Left forelimb (tissue), 1 donor: ENCODE measurements around the gene EGFR.

ENCODE experiments used
- DNase-seq: peaks from one replicate; pipeline ENCODE4 v3.0.0-alpha.2; 2018; ENCODE audit warnings: low spot score

Gene EGFR

DNA sequence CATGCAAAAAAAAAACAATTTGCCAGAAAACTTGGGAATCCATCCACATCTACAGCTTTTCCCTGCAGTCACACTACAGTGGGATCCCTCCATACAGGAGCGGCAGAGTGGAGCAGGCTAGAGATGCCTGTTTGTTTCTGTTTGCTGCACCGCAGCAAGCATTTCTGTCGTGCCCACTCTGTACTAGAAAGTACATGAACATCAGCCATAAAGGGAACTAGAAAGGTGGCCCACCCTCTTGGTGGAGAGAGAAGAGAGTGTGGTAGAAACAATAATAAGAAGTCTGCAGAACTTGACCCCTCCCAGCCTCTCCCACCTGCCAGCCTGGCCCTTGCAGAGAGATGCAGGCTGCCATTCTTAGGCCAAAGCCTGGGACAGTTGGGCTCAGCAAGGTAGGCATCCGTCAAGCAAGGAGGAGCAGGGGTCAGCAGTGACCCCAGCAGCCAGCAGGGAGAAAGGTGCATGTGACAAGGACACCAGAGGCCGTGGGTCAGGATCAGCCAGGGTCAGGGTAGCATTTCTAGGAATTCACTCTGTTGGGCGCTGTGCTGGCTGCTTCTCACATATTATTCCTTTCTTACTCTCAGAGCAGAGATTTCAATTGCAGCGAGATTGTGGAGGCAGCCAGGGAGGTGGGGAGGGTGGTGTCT is 171.8 kb downstream of the EGFR start:
- DNase-seq, result peak; percentile 51

DNA sequence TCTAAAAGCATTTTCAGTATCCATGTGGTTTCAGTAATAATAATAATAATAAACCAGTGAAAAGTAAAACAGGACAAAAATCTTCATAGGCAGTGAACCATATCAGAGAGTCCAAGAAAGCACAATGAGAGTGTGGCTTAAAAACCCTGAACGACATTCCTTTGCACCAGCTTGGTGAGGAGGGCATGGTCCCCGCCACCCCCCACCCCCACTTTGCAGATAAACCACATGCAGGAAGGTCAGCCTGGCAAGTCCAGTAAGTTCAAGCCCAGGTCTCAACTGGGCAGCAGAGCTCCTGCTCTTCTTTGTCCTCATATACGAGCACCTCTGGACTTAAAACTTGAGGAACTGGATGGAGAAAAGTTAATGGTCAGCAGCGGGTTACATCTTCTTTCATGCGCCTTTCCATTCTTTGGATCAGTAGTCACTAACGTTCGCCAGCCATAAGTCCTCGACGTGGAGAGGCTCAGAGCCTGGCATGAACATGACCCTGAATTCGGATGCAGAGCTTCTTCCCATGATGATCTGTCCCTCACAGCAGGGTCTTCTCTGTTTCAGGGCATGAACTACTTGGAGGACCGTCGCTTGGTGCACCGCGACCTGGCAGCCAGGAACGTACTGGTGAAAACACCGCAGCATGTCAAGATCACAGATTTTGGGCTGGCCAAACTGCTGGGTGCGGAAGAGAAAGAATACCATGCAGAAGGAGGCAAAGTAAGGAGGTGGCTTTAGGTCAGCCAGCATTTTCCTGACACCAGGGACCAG is 172.5 kb downstream of the EGFR start:
- peak; percentile 52 for DNase-seq

DNA sequence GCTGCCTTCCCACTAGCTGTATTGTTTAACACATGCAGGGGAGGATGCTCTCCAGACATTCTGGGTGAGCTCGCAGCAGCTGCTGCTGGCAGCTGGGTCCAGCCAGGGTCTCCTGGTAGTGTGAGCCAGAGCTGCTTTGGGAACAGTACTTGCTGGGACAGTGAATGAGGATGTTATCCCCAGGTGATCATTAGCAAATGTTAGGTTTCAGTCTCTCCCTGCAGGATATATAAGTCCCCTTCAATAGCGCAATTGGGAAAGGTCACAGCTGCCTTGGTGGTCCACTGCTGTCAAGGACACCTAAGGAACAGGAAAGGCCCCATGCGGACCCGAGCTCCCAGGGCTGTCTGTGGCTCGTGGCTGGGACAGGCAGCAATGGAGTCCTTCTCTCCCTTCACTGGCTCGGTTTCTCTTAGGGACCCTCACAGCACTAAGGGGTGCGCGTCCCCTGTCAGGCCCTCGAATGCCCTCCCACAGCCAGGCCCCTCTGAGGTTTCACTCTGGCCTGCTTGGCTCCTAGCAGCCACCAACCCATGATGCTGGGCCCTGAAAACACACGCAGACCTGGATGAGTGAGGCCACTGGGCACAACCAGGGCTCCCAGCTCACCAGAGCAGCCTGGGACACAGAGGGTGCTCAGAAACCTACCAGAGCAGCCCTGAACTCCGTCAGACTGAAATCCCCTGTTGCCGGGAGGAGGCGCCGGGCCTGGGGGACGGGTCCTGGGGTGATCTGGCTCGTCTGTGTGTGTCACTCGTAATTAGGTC is 173.3 kb downstream of the EGFR start:
- DNase-seq, result peak; percentile 60

DNA sequence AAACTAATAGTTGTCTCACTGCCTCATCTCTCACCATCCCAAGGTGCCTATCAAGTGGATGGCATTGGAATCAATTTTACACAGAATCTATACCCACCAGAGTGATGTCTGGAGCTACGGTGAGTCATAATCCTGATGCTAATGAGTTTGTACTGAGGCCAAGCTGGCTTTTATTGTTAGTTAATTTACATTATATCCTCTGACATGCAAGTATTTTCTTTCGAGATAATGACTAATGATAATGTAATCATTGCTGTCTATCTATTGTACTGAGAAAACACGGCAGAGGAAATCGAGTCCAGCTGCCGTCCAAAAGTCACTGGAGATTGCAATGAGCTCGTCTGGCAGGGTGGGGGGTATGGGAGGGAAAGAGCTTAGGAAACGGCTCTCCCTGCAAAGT is 173.9 kb downstream of the EGFR start:
- DNase-seq, result no peak

DNA sequence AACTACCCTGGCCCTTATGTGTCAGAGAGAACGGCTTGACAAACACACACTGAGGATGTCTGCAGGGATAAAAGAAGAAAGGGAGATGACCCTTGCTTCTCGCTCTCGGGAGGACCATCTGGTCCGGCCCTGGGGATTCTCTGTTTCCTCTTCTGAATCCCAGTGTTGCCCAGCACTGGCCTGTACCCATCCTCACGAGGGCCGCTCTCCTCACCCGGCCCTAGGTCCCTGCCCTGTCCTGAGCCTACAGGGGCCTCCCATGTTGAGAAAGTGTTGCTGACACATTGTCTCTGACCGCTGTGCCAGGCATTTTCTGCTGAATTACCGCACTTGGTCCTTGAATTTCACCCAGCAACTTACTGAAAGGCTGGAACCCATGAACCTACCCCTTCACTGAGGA is 174.4 kb downstream of the EGFR start:
- peak; percentile 33 for DNase-seq

DNA sequence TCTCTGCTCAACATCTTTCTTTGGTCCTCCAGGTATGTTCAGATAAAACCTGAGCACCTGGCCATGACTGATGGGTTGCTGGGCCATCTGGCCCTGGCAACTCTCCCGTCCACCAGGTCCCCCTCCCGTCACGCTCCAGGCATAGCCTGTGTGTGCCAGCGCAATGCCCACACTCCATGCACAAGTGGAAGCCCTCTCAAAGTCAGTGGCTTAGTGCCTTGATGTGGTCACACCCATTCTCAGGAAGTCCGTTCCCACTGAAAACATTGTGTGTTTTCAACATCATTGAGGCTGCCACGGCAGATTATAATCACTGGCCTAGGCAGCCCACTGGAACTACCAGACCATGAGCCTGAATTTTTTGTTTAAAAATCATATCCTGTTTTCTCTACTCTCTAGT is 175.7 kb downstream of the EGFR start:
- DNase-seq, result peak; percentile 54

DNA sequence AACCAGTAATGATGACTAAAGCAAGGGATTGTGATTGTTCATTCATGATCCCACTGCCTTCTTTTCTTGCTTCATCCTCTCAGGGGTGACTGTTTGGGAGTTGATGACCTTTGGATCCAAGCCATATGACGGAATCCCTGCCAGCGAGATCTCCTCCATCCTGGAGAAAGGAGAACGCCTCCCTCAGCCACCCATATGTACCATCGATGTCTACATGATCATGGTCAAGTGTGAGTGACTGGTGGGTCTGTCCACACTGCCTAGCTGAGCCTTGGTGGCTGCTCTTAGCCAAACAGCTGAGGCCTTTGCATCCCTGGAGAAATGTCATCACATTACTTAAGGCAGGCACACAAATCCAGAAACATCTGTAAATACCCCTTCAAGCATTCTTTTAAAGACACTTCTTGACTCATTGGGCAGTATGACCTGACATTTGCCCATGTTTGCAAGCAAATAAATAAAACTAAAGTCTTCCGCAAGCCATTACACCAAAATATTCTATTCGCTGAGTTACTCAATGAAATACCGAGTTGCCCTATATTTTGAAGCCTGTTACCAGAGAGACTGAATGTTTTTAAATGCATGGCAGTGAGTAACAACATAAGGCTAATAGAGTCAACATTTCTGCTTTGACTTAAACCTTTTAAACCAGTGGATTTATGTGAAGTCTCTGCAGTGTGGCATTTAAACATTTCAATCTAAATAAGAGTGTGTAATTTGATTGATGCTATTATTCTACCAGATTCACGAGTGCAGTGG is 180.0 kb downstream of the EGFR start:
- DNase-seq, result no peak

DNA sequence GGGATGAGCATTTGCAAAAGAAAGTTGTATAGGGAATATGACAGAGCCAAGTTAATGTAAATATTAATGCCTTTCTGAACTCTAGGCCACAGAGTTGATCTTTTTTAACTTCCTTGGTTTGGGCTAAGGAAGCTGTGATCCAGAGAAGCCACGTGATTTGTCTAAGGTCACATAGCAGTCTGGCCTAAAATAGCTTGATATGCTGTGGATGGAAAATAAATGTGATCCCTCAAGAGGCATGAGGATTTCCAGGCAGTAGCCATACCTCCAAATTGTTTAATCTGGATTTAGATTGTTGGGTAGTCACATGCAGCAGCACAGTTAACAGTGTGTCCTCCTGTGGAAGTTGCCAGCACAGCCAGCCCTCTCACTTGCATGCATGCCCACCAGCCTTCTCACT is 180.6 kb downstream of the EGFR start:
- no peak for DNase-seq

DNA sequence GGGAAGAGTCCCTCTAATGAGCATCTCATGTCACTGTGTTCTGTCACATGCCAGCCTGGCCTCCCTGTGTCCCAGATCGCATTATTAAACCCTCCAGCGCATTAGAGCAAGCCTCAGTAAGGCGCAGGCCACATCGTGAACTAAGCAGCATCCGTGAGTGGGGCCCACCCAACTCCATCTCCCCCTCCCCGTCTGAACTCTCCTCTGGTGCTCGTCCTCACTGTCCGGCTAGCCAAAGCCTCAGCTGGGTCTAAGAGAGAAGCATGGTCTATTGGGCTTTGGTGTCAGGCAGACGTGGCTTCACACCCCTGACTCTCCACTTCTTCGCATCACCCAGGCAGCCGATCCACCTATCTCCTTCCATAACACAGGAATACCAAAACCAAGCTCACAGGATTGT is 181.6 kb downstream of the EGFR start:
- DNase-seq, result no peak

DNA sequence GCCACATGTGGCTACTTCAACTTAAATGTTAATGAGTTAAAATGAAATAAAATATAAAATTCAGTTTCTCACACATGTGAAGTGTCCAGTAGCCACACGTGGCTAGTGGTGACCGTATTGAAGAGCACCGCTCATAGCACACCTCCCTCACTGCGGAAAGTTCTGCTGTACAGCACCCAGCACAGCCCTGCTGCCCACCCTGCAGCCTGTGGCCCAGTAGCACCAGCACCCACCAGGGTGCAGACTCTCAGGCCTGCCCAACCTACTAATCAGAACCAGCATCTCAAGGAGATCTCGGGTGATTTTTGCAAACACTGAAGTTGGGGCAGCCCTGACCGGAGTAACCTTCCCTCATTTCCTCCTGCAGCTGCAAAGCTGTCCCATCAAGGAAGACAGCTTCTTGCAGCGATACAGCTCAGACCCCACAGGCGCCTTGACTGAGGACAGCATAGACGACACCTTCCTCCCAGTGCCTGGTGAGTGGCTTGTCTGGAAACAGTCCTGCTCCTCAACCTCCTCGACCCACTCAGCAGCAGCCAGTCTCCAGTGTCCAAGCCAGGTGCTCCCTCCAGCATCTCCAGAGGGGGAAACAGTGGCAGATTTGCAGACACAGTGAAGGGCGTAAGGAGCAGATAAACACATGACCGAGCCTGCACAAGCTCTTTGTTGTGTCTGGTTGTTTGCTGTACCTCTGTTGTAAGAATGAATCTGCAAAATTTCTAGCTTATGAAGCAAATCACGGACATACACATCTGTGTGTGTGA is 183.5 kb downstream of the EGFR start:
- no peak for DNase-seq

DNA sequence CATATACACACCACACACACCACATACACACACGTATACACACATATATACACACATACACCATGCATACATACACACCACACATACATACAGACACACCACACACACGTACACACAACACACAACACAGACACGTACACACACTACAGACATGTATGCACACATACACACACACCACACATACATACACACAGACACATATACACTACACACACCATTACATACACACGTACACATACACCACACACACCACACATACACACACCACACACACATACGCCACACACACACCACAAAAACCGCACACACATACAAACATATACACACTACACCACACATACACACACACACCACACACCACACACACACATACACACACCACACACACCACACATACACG is 184.5 kb downstream of the EGFR start:
- no peak for DNase-seq

DNA sequence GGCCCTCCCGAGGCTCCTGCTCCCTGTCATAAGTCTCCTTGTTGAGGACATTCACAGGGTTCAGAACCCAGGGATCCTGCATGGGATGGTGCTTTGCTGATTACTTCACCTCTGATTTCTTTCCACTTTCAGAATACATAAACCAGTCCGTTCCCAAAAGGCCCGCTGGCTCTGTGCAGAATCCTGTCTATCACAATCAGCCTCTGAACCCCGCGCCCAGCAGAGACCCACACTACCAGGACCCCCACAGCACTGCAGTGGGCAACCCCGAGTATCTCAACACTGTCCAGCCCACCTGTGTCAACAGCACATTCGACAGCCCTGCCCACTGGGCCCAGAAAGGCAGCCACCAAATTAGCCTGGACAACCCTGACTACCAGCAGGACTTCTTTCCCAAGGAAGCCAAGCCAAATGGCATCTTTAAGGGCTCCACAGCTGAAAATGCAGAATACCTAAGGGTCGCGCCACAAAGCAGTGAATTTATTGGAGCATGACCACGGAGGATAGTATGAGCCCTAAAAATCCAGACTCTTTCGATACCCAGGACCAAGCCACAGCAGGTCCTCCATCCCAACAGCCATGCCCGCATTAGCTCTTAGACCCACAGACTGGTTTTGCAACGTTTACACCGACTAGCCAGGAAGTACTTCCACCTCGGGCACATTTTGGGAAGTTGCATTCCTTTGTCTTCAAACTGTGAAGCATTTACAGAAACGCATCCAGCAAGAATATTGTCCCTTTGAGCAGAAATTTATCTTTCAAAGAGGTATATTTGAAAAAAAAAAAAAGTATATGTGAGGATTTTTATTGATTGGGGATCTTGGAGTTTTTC is 186.5 kb downstream of the EGFR start:
- DNase-seq, result no peak

DNA sequence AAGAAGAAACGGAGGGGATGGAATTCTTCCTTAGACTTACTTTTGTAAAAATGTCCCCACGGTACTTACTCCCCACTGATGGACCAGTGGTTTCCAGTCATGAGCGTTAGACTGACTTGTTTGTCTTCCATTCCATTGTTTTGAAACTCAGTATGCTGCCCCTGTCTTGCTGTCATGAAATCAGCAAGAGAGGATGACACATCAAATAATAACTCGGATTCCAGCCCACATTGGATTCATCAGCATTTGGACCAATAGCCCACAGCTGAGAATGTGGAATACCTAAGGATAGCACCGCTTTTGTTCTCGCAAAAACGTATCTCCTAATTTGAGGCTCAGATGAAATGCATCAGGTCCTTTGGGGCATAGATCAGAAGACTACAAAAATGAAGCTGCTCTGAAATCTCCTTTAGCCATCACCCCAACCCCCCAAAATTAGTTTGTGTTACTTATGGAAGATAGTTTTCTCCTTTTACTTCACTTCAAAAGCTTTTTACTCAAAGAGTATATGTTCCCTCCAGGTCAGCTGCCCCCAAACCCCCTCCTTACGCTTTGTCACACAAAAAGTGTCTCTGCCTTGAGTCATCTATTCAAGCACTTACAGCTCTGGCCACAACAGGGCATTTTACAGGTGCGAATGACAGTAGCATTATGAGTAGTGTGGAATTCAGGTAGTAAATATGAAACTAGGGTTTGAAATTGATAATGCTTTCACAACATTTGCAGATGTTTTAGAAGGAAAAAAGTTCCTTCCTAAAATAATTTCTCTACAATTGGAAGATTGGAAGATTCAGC is 187.6 kb downstream of the EGFR start:
- DNase-seq, result no peak

DNA sequence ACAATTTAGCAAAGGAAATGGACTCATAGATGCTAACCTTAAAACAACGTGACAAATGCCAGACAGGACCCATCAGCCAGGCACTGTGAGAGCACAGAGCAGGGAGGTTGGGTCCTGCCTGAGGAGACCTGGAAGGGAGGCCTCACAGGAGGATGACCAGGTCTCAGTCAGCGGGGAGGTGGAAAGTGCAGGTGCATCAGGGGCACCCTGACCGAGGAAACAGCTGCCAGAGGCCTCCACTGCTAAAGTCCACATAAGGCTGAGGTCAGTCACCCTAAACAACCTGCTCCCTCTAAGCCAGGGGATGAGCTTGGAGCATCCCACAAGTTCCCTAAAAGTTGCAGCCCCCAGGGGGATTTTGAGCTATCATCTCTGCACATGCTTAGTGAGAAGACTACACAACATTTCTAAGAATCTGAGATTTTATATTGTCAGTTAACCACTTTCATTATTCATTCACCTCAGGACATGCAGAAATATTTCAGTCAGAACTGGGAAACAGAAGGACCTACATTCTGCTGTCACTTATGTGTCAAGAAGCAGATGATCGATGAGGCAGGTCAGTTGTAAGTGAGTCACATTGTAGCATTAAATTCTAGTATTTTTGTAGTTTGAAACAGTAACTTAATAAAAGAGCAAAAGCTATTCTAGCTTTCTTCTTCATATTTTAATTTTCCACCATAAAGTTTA is 188.8 kb downstream of the EGFR start:
- DNase-seq, result no peak

DNA sequence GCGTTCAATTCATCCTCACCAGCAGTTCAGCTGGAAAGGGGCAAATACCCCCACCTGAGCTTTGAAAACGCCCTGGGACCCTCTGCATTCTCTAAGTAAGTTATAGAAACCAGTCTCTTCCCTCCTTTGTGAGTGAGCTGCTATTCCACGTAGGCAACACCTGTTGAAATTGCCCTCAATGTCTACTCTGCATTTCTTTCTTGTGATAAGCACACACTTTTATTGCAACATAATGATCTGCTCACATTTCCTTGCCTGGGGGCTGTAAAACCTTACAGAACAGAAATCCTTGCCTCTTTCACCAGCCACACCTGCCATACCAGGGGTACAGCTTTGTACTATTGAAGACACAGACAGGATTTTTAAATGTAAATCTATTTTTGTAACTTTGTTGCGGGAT is 190.5 kb downstream of the EGFR start:
- DNase-seq, result no peak

DNA sequence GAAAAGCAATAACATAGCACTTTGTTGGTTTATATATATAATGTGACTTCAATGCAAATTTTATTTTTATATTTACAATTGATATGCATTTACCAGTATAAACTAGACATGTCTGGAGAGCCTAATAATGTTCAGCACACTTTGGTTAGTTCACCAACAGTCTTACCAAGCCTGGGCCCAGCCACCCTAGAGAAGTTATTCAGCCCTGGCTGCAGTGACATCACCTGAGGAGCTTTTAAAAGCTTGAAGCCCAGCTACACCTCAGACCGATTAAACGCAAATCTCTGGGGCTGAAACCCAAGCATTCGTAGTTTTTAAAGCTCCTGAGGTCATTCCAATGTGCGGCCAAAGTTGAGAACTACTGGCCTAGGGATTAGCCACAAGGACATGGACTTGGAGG is 191.4 kb downstream of the EGFR start:
- DNase-seq, result no peak

DNA sequence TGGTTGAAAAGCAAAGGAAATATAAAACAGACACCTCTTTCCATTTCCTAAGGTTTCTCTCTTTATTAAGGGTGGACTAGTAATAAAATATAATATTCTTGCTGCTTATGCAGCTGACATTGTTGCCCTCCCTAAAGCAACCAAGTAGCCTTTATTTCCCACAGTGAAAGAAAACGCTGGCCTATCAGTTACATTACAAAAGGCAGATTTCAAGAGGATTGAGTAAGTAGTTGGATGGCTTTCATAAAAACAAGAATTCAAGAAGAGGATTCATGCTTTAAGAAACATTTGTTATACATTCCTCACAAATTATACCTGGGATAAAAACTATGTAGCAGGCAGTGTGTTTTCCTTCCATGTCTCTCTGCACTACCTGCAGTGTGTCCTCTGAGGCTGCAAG is 191.9 kb downstream of the EGFR start:
- no peak for DNase-seq

DNA sequence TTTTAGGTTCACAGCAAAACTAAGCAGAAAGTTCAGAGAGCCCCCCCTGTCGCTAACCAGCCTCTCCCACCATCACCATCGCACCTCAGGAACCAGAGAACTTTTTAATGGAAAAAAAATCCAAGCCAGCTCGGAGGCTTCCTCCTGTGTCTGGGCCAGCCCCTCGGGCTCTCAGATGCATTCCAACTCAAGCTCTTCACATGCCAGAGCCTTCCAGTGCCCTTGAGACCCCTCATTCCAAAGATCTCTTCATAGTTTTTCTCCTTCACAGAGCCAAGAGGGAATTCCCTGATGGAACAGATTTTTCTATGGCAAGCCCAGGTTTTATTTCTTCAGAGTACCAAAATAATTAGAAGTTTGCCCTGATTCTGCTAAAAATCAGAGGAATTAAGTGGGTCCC is 192.9 kb downstream of the EGFR start:
- DNase-seq, result no peak

DNA sequence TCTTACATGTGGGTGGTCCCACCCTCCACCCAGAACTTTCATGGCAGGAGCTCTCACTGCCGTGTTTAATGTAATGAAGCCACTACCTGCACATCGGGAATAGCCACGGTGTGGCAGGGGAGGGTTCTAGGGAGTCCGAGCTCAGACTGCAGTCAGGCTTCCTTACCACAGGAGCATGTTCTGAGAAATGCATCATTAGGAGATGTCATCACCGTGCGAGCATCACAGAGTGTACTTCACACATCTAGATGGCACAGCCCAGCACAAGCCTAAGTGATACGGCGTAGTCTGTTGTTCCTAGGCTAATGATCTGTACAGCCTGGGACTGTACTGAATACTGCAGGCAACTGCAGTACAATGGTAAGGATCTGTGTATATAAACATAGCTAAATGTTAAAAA is 193.4 kb downstream of the EGFR start:
- DNase-seq, result no peak
